K562 (cell line): ENCODE measurements around the gene MLLT11. TPM values are rescaled to one million over a fixed set of nuclear protein-coding genes. Genes with fewer than 3 reads are reported as not detected.

Experiments used
- AFF4 ChIP-seq: sonication (generic); formaldehyde crosslinking; IDR thresholded peaks from 2 replicates; pipeline ENCODE4 v1.8.0; 2023; ENCODE audit warnings: mild to moderate bottlenecking, missing genetic modification reagents
- E2F8 ChIP-seq: fragments of 450-650 bp; IDR thresholded peaks from 2 replicates; pipeline ENCODE4 v1.7.1; 2018; ENCODE audit warnings: mild to moderate bottlenecking, low read depth; ENCODE audit not compliant: partially characterized antibody
- FOXJ2 ChIP-seq: fragments of 200-800 bp; sonication (Bioruptor generic); IDR thresholded peaks from 2 replicates; pipeline ENCODE4 v1.6.1; 2016; ENCODE audit warnings: missing genetic modification characterization, missing compliant biosample characterization
- FOXJ3 ChIP-seq: sonication (generic); formaldehyde crosslinking; IDR thresholded peaks from 2 replicates; pipeline ENCODE4 v1.4.0; 2020; ENCODE audit warnings: mild to moderate bottlenecking, missing genetic modification reagents
- MAFK ChIP-seq: IDR thresholded peaks from 2 replicates; pipeline ENCODE4 v1.6.1; 2011; ENCODE audit warnings: low read length, improper control_type of control experiment
- MED1 ChIP-seq: sonication (generic); formaldehyde crosslinking; IDR thresholded peaks from 2 replicates; pipeline ENCODE4 v1.8.1; 2023; ENCODE audit warnings: missing genetic modification reagents, borderline replicate concordance
- NKRF ChIP-seq: fragments of 450-650 bp; IDR thresholded peaks from 2 replicates; pipeline ENCODE4 v1.6.1; 2016; ENCODE audit warnings: borderline replicate concordance
- RFX7 ChIP-seq: fragments of 250-450 bp; sonication (Bioruptor Pico); IDR thresholded peaks from 2 replicates; pipeline ENCODE4 v1.5.1; 2021; ENCODE audit warnings: mild to moderate bottlenecking
- RHOXF2B ChIP-seq: fragments of 250-450 bp; sonication (Bioruptor Pico); conservative IDR thresholded peaks from 2 replicates; pipeline ENCODE4 v1.5.1; 2021
- SIX5 ChIP-seq, 2 experiments: IDR thresholded peaks; 2 replicates each; pipeline ENCODE4 v1.6.1; 2011; ENCODE audit warnings: low read length in 2 of 2, borderline replicate concordance in 1 of 2, low read depth in 1 of 2, mild to moderate bottlenecking in 1 of 2, moderate library complexity in 1 of 2; ENCODE audit not compliant: insufficient read depth in 1 of 2
- TFE3 ChIP-seq: fragments of 450-650 bp; formaldehyde crosslinking; IDR thresholded peaks from 2 replicates; pipeline ENCODE4 v1.4.0; 2020; ENCODE audit warnings: mild to moderate bottlenecking, mixed read lengths
- YBX1 ChIP-seq: fragments of 450-650 bp; IDR thresholded peaks from 2 replicates; pipeline ENCODE4 v1.7.1; 2016; ENCODE audit warnings: mild to moderate bottlenecking
- ZBTB26 ChIP-seq: fragments of 450-650 bp; formaldehyde crosslinking; IDR thresholded peaks from 2 replicates; pipeline ENCODE4 v1.4.0; 2022; ENCODE audit warnings: missing genetic modification characterization
- ZSCAN32 ChIP-seq: fragments of 450-650 bp; formaldehyde crosslinking; IDR thresholded peaks from 2 replicates; pipeline ENCODE4 v1.4.0; 2020; ENCODE audit warnings: mild to moderate bottlenecking, moderate library complexity
- polyA plus RNA-seq, 8 experiments: library from polyadenylated mRNA; depleted of rRNA in 4 of 8; stranded (reverse) in 5 of 8; unstranded in 3 of 8; fragments of >200 nt; fragmentation: Nextera tagmentation in 2 of 8; fragmentation: Illumina TruSeq in 1 of 8; extraction: Ambion mirVana in 2 of 8; extraction: Trizol in 1 of 8; gene quantifications; 2 replicates each; pipeline versions ENCODE4 v1.2.1 to v1.2.3, GENCODE V29; 2011 to 2014; ENCODE audit warnings: inconsistent platforms in 1 of 8, missing spikeins in 1 of 8
- total RNA-seq, 7 experiments: library from RNA; depleted of rRNA in 6 of 7; stranded (reverse); fragments of >200 nt in 6 of 7; fragmentation: Illumina TruSeq in 2 of 7; extraction: Trizol in 2 of 7; gene quantifications; 2 replicates each; pipeline versions ENCODE4 v1.2.1 to v1.2.3, GENCODE V29; 2011 to 2021; ENCODE audit warnings: low replicate concordance in 1 of 7

MLLT11 gene
- total and polyA plus RNA-seq, 9 of the 15 experiments (the other 6 are each of a cell fraction or from before 2014, with no cell fraction given) = 12.1 to 91.0 (median 22.0) TPM

- TF ChIP-seq MED1 (CRISPR knock-in tag) (no peak; the same call in 1 of the 2 replicates), ZBTB26 (CRISPR knock-in tag) (no peak), YBX1 (no peak), RHOXF2B (CRISPR knock-in tag) (no peak), FOXJ3 (CRISPR knock-in tag) (no peak), FOXJ2 (peak; percentile 70), AFF4 (CRISPR knock-in tag) (no peak; the same call in 1 of the 2 replicates), E2F8 (peak; percentile 96), RFX7 (CRISPR knock-in tag) (no peak), NKRF (peak; percentile 79), MAFK (no peak; the same call in 1 of the 2 replicates), ZSCAN32 (CRISPR knock-in tag) (no peak), SIX5 (IDR thresholded peaks at IDR 0.05; ENCODE audit: borderline replicate concordance in 1 of 2, insufficient read depth in 1 of 2, low read depth in 1 of 2, low read length in 2 of 2) (0 out of 4 replicates have a peak, but pooled peaks of 1 of the 2 experiments have one; percentile 20), TFE3 (CRISPR knock-in tag) (no peak; the same call in 1 of the 2 replicates)
Observed at GRCh38 chr1:151070474-151071276, 10.5 kb downstream of the MLLT11 start, which contains the start of gene GABPB2 (continued).
